SK-N-SH (cell line): ENCODE measurements around the gene PODN. TPM values are rescaled to one million over a fixed set of nuclear protein-coding genes. Genes with fewer than 3 reads are reported as not detected.

Experiments
- CTCF ChIA-PET: fragments of 300-600, 350-600 bp; formaldehyde crosslinking; extraction: SDS; loops from one replicate; lab custom pipeline; 2021; lab: Yijun Ruan, JAX
- POLR2A ChIA-PET: fragments of 350-600 bp; sonication (Branson Sonifier 250); formaldehyde crosslinking; extraction: SDS; loops from one replicate; lab custom pipeline; 2020; ENCODE audit warnings: antibody characterized with exemption, inconsistent platforms; lab: Yijun Ruan, JAX
- DNase-seq: peaks from one replicate; pipeline ENCODE4 v3.0.0; 2012
- H2AFZ ChIP-seq: fragments of 200-600 bp; sonication (generic); 2 replicates; pipeline ENCODE4 v1.8.1; 2016; ENCODE audit warnings: antibody characterized with exemption, mild to moderate bottlenecking, low read depth
- H3F3A ChIP-seq: fragments of 200-600 bp; sonication (generic); replicated peaks from 2 replicates; pipeline ENCODE3; 2016; ENCODE audit warnings: antibody characterized with exemption, mild to moderate bottlenecking; ENCODE audit not compliant: insufficient read depth
- H3K27ac ChIP-seq, 2 experiments: fragments of 200-500 bp in 1 of 2; fragments of 200-600 bp in 1 of 2; sonication (Bioruptor generic) in 1 of 2; sonication (generic), shearing (Covaris generic) in 1 of 2; 2 replicates each; pipeline versions ENCODE4 v1.5.1 to v1.6.1; 2014 to 2016; ENCODE audit warnings: low read depth in 2 of 2, inconsistent platforms in 1 of 2, low read length in 1 of 2, mild to moderate bottlenecking in 1 of 2, mixed read lengths in 1 of 2
- H3K27me3 ChIP-seq: fragments of 200-600 bp; sonication (generic), shearing (Covaris generic); 2 replicates; pipeline ENCODE4 v1.6.1; 2016; ENCODE audit warnings: mixed run types; ENCODE audit not compliant: insufficient read depth
- H3K36me3 ChIP-seq, 2 experiments: fragments of 200-500 bp in 1 of 2; fragments of 200-600 bp in 1 of 2; sonication (Bioruptor generic) in 1 of 2; sonication (generic) in 1 of 2; replicated peaks in 1 of 2; 2 replicates each; pipeline versions ENCODE3 to v1.5.1; 2014 to 2016; ENCODE audit warnings: low read length in 1 of 2, mild to moderate bottlenecking in 1 of 2; ENCODE audit not compliant: insufficient read depth in 2 of 2, control insufficient read depth in 1 of 2
- H3K4me1 ChIP-seq, 2 experiments: fragments of 200-500 bp in 1 of 2; fragments of 200-600 bp in 1 of 2; sonication (Bioruptor generic) in 1 of 2; sonication (generic), shearing (Covaris generic) in 1 of 2; 2 replicates each; pipeline versions ENCODE4 v1.5.1 to v1.6.1; 2014 to 2016; ENCODE audit warnings: low read depth in 1 of 2, low read length in 1 of 2, mixed run types in 1 of 2; ENCODE audit not compliant: insufficient read depth in 2 of 2, control insufficient read depth in 1 of 2
- H3K4me2 ChIP-seq: fragments of 200-600 bp; sonication (generic), shearing (Covaris generic); 2 replicates; pipeline ENCODE4 v1.6.1; 2017; ENCODE audit warnings: mixed run types
- H3K4me3 ChIP-seq, 2 experiments: fragments of 200-500 bp in 1 of 2; fragments of 200-600 bp in 1 of 2; sonication (Bioruptor generic) in 1 of 2; sonication (generic), shearing (Covaris generic) in 1 of 2; 2 replicates each; pipeline versions ENCODE4 v1.5.1 to v1.8.1; 2014 to 2016; ENCODE audit warnings: low read depth in 2 of 2, inconsistent platforms in 1 of 2, low read length in 1 of 2, mild to moderate bottlenecking in 1 of 2, mixed read lengths in 1 of 2, moderate library complexity in 1 of 2
- H3K79me2 ChIP-seq: fragments of 200-600 bp; sonication (generic); 2 replicates; pipeline ENCODE4 v1.8.1; 2017; ENCODE audit warnings: mild to moderate bottlenecking; ENCODE audit not compliant: insufficient read depth
- H3K9ac ChIP-seq: fragments of 200-600 bp; sonication (generic); 2 replicates; pipeline ENCODE4 v1.6.1; 2017; ENCODE audit warnings: mixed run types
- H3K9me2 ChIP-seq: fragments of 200-600 bp; sonication (generic); 2 replicates; pipeline ENCODE4 v1.6.1; 2017; ENCODE audit warnings: mixed run types
- H3K9me3 ChIP-seq: fragments of 200-600 bp; sonication (generic); 2 replicates; pipeline ENCODE4 v1.6.1; 2017; ENCODE audit warnings: mixed run types, mild to moderate bottlenecking, moderate library complexity
- H4K20me1 ChIP-seq: fragments of 200-600 bp; sonication (generic); 2 replicates; pipeline ENCODE4 v1.6.1; 2017; ENCODE audit warnings: mild to moderate bottlenecking, mixed run types; ENCODE audit not compliant: insufficient read depth
- CHD2 ChIP-seq: fragments of 150-350 bp; IDR thresholded peaks from 2 replicates; pipeline ENCODE4 v1.6.1; 2018; ENCODE audit warnings: low read length; ENCODE audit not compliant: partially characterized antibody
- EZH2phosphoT487 ChIP-seq: fragments of 200-600 bp; sonication (generic); IDR thresholded peaks from 2 replicates; pipeline ENCODE4 v1.6.1; 2017; ENCODE audit warnings: low read depth, mixed run types, mild to moderate bottlenecking, antibody characterized with exemption, moderate library complexity, borderline replicate concordance
- FOSL2 ChIP-seq: IDR thresholded peaks from 2 replicates; pipeline ENCODE4 v1.4.0; 2012; ENCODE audit warnings: low read depth, mild to moderate bottlenecking, moderate library complexity, borderline replicate concordance
- GABPA ChIP-seq: IDR thresholded peaks from 2 replicates; pipeline ENCODE4 v1.4.0; 2012; ENCODE audit warnings: low read depth, mild to moderate bottlenecking
- MEF2A ChIP-seq: IDR thresholded peaks from 2 replicates; pipeline ENCODE4 v1.4.0; 2012; ENCODE audit warnings: low read depth, borderline replicate concordance
- MXI1 ChIP-seq: IDR thresholded peaks from 2 replicates; pipeline ENCODE4 v1.6.1; 2012; ENCODE audit warnings: mild to moderate bottlenecking, low read depth, low read length, improper control_type of control experiment
- RCOR1 ChIP-seq: fragments of 150-350 bp; IDR thresholded peaks from 2 replicates; pipeline ENCODE4 v1.6.1; 2017; ENCODE audit warnings: antibody characterized with exemption, low read length
- RFX5 ChIP-seq: IDR thresholded peaks from 2 replicates; pipeline ENCODE4 v1.6.1; 2012; ENCODE audit warnings: mild to moderate bottlenecking, improper control_type of control experiment, low read length
- SMC3 ChIP-seq: IDR thresholded peaks from 2 replicates; pipeline ENCODE4 v1.6.1; 2012; ENCODE audit warnings: low read depth, low read length, improper control_type of control experiment
- TAF1 ChIP-seq: IDR thresholded peaks from 2 replicates; pipeline ENCODE4 v1.6.1; 2012; ENCODE audit warnings: low read depth, mild to moderate bottlenecking, low read length, moderate library complexity, borderline replicate concordance
- TCF12 ChIP-seq: IDR thresholded peaks from 2 replicates; pipeline ENCODE4 v1.4.0; 2012
- TEAD4 ChIP-seq: IDR thresholded peaks from 2 replicates; pipeline ENCODE4 v1.4.0; 2012; ENCODE audit warnings: mild to moderate bottlenecking, borderline replicate concordance; ENCODE audit not compliant: insufficient read depth
- YY1 ChIP-seq: IDR thresholded peaks from 2 replicates; pipeline ENCODE4 v1.4.0; 2012; ENCODE audit warnings: low read depth, mild to moderate bottlenecking
- WGBS: methylation state at CpG from one replicate; pipeline ENCODE4 v1.1.6; 2017; ENCODE audit warnings: low lambda C conversion rate; 5-methylcytosine and 5-hydroxymethylcytosine counted together
- polyA plus RNA-seq, 3 experiments: library from polyadenylated mRNA; depleted of rRNA; stranded (reverse); fragments of >200 nt; gene quantifications; 2 replicates each; pipeline ENCODE4 v1.2.3, GENCODE V29; 2012
- TF ChIP-seq, protein P1 (sequence below): fragments of 150-350 bp; IDR thresholded peaks from 2 replicates; pipeline ENCODE4 v1.6.1; 2017; ENCODE audit warnings: antibody characterized with exemption, low read length, low read depth, borderline replicate concordance
- TF ChIP-seq, protein P2 (sequence below): IDR thresholded peaks from 2 replicates; pipeline ENCODE4 v1.4.0; 2012; ENCODE audit warnings: low read depth, borderline replicate concordance
- TF ChIP-seq, protein P3 (sequence below): IDR thresholded peaks from 2 replicates; pipeline ENCODE4 v1.6.1; 2012; ENCODE audit warnings: mild to moderate bottlenecking, low read depth, low read length, moderate library complexity
- TF ChIP-seq, protein P4 (sequence below): fragments of 200-600 bp; sonication (generic); IDR thresholded peaks from 2 replicates; pipeline ENCODE4 v1.6.1; 2017; ENCODE audit warnings: antibody characterized with exemption, mild to moderate bottlenecking, moderate library complexity
- TF ChIP-seq, protein P5 (sequence below): IDR thresholded peaks from 2 replicates; pipeline ENCODE4 v1.4.0; 2012; ENCODE audit warnings: low read depth, borderline replicate concordance

Gene PODN
- polyA plus RNA-seq, 1 of the 3 experiments (the other 2 are of a cell fraction): 2.0 TPM

DNA sequence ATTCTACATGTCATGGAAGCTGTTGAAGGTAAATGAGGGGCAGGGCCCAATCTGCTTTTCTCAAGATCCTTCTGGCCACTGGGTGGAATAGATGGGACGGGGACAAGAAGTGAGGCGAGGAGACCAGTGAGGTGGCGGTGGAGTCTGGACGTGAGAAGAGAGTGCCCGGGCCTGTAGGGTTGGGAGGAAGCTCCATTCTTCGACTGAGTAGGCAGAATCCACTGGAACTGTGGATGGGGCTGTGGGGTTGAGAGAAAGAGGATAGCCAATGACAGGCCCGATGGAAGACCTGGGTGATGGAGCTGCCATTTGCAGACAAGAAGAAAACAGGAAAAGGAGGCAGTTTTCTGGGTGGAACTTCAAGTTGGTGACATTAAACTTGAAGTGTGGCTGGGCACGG, 70.2 kb downstream of the PODN start:
- no peak overlapping the region for H3K27ac ChIP-seq
- H3F3A ChIP-seq: no peaks in the 10 kb centered on the region
- no peak overlapping the region for H3K4me3 ChIP-seq
- POLR2A ChIA-PET: no interaction called here
- H2AFZ ChIP-seq: no peak overlapping the region
- H3K9me3 ChIP-seq: no peaks in the 10 kb centered on the region
- H3K36me3 ChIP-seq: no peaks in the 10 kb centered on the region
- TF ChIP-seq EZH2phosphoT487 (no peak), TAF1 (no peak), RFX5 (no peak), MEF2A (no peak), GABPA (no peak), CHD2 (no peak), MXI1 (no peak), RCOR1 (no peak), FOSL2 (no peak), TEAD4 (no peak), YY1 (no peak), SMC3 (no peak), TCF12 (no peak)
- TF ChIP-seq, protein P1, sequence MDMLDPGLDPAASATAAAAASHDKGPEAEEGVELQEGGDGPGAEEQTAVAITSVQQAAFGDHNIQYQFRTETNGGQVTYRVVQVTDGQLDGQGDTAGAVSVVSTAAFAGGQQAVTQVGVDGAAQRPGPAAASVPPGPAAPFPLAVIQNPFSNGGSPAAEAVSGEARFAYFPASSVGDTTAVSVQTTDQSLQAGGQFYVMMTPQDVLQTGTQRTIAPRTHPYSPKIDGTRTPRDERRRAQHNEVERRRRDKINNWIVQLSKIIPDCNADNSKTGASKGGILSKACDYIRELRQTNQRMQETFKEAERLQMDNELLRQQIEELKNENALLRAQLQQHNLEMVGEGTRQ: no peak
- TF ChIP-seq, protein P2, sequence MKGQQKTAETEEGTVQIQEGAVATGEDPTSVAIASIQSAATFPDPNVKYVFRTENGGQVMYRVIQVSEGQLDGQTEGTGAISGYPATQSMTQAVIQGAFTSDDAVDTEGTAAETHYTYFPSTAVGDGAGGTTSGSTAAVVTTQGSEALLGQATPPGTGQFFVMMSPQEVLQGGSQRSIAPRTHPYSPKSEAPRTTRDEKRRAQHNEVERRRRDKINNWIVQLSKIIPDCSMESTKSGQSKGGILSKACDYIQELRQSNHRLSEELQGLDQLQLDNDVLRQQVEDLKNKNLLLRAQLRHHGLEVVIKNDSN: no peak
- TF ChIP-seq, protein P3, sequence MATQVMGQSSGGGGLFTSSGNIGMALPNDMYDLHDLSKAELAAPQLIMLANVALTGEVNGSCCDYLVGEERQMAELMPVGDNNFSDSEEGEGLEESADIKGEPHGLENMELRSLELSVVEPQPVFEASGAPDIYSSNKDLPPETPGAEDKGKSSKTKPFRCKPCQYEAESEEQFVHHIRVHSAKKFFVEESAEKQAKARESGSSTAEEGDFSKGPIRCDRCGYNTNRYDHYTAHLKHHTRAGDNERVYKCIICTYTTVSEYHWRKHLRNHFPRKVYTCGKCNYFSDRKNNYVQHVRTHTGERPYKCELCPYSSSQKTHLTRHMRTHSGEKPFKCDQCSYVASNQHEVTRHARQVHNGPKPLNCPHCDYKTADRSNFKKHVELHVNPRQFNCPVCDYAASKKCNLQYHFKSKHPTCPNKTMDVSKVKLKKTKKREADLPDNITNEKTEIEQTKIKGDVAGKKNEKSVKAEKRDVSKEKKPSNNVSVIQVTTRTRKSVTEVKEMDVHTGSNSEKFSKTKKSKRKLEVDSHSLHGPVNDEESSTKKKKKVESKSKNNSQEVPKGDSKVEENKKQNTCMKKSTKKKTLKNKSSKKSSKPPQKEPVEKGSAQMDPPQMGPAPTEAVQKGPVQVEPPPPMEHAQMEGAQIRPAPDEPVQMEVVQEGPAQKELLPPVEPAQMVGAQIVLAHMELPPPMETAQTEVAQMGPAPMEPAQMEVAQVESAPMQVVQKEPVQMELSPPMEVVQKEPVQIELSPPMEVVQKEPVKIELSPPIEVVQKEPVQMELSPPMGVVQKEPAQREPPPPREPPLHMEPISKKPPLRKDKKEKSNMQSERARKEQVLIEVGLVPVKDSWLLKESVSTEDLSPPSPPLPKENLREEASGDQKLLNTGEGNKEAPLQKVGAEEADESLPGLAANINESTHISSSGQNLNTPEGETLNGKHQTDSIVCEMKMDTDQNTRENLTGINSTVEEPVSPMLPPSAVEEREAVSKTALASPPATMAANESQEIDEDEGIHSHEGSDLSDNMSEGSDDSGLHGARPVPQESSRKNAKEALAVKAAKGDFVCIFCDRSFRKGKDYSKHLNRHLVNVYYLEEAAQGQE: no peak
- TF ChIP-seq, protein P4, sequence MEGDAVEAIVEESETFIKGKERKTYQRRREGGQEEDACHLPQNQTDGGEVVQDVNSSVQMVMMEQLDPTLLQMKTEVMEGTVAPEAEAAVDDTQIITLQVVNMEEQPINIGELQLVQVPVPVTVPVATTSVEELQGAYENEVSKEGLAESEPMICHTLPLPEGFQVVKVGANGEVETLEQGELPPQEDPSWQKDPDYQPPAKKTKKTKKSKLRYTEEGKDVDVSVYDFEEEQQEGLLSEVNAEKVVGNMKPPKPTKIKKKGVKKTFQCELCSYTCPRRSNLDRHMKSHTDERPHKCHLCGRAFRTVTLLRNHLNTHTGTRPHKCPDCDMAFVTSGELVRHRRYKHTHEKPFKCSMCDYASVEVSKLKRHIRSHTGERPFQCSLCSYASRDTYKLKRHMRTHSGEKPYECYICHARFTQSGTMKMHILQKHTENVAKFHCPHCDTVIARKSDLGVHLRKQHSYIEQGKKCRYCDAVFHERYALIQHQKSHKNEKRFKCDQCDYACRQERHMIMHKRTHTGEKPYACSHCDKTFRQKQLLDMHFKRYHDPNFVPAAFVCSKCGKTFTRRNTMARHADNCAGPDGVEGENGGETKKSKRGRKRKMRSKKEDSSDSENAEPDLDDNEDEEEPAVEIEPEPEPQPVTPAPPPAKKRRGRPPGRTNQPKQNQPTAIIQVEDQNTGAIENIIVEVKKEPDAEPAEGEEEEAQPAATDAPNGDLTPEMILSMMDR: no peak
- TF ChIP-seq, protein P5, sequence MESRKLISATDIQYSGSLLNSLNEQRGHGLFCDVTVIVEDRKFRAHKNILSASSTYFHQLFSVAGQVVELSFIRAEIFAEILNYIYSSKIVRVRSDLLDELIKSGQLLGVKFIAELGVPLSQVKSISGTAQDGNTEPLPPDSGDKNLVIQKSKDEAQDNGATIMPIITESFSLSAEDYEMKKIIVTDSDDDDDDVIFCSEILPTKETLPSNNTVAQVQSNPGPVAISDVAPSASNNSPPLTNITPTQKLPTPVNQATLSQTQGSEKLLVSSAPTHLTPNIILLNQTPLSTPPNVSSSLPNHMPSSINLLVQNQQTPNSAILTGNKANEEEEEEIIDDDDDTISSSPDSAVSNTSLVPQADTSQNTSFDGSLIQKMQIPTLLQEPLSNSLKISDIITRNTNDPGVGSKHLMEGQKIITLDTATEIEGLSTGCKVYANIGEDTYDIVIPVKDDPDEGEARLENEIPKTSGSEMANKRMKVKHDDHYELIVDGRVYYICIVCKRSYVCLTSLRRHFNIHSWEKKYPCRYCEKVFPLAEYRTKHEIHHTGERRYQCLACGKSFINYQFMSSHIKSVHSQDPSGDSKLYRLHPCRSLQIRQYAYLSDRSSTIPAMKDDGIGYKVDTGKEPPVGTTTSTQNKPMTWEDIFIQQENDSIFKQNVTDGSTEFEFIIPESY: no peak
- TF ChIP-seq, all 33 proteins: peak for 0
- Histone ChIP-seq H3K4me2 (no peak overlapping the region), H3K4me1 (peaks cover 4 to 6% of the 10 kb centered on the region in 2 experiments; a peak in 2 of 4 replicates), H3K79me2 (no peaks in the 10 kb centered on the region), H3K9ac (no peak overlapping the region), H3K27me3 (no peaks in the 10 kb centered on the region), H3K9me2 (no peaks in the 10 kb centered on the region), H4K20me1 (no peaks in the 10 kb centered on the region)
- DNase-seq: no peak
- 85% methylated on average over 8 of the region's 8 CpGs for WGBS
- CTCF ChIA-PET: interaction anchor here (1.8 kb wide), 1 partner anchor 47 kb away, joined by 5 read pairs; no protein-coding TSS in a partner anchor
